ENCODE results near the gene ZNF483. TPM values are rescaled to one million over a fixed set of nuclear protein-coding genes. Genes with fewer than 3 reads are reported as not detected.

Gene ZNF483
- total RNA-seq, 4 donors from 2014 or later = 26.2 to 82.4 (median 36.0) TPM

- Histone ChIP-seq H3K4me3 (replicated peaks in 1 of 3) (no peak overlapping the region), H3K4me1 (peaks cover 0 to 8% of the 10 kb centered on the region in 2 donors), H3K36me3 (no peaks in the 10 kb centered on the region), H3K9me3 (no peaks in the 10 kb centered on the region), H3K27ac (no peak overlapping the region), H3K27me3 (no peaks in the 10 kb centered on the region)
- no peak for TF ChIP-seq POLR2A (IDR thresholded peaks at IDR 0.05)
- TF ChIP-seq CTCF (IDR thresholded peaks at IDR 0.05) = no peak
- 78 to 85% methylated on average over 4 of the region's 4 CpGs for WGBS, 2 donors
- intact Hi-C loops (cut with DNase I) = loop anchor here (10.0 kb wide), 1 partner anchor 92 kb away; no protein-coding TSS in a partner anchor
- no peak for DNase-seq
Measured at GRCh38 chr9:111603041-111603440, 78.1 kb downstream of the ZNF483 start.

GRCh38 chr9:111604054-111604615, 79.2 kb downstream of the ZNF483 start:
- Histone ChIP-seq H3K4me3 (replicated peaks in 1 of 3) (no peak overlapping the region), H3K27me3 (no peaks in the 10 kb centered on the region), H3K27ac (no peak overlapping the region), H3K36me3 (no peaks in the 10 kb centered on the region), H3K9me3 (no peaks in the 10 kb centered on the region), H3K4me1 (peaks cover 0 to 3% of the 10 kb centered on the region in 2 donors)
- TF ChIP-seq CTCF (IDR thresholded peaks at IDR 0.05) = no peak
- no peak for TF ChIP-seq POLR2A (IDR thresholded peaks at IDR 0.05)
- intact Hi-C loops (cut with DNase I) = loop anchor here (10.0 kb wide), 1 partner anchor 91 kb away; no protein-coding TSS in a partner anchor
- no peak for DNase-seq
- WGBS, 2 donors = 75 to 80% methylated on average over 16 of the region's 16 CpGs

- intact Hi-C loops (cut with DNase I) = loop anchor here (10.0 kb wide), 1 partner anchor 90 kb away; no protein-coding TSS in a partner anchor
- no peak overlapping the region for H3K27ac ChIP-seq
- no peak overlapping the region for H3K4me3 ChIP-seq (replicated peaks in 1 of 3)
- H3K36me3 ChIP-seq = no peaks in the 10 kb centered on the region
- TF ChIP-seq CTCF (IDR thresholded peaks at IDR 0.05) (no peak), POLR2A (IDR thresholded peaks at IDR 0.05) (no peak)
- H3K27me3 ChIP-seq = no peaks in the 10 kb centered on the region
- whole genome bisulfite sequencing, 2 donors = 93% methylated on average over 9 of the region's 9 CpGs
- peaks cover under 1% of the 10 kb centered on the region in 2 donors for H3K4me1 ChIP-seq
- DNase-seq = no peak
- H3K9me3 ChIP-seq = no peaks in the 10 kb centered on the region
Measured at GRCh38 chr9:111605041-111605559, 80.1 kb downstream of the ZNF483 start.

- Histone ChIP-seq H3K36me3 (no peaks in the 10 kb centered on the region), H3K9me3 (no peaks in the 10 kb centered on the region), H3K27me3 (no peaks in the 10 kb centered on the region), H3K27ac (peak overlapping the region in 1 of 3 donors; percentile 62), H3K4me1 (peaks cover 0 to 14% of the 10 kb centered on the region in 2 donors), H3K4me3 (replicated peaks in 1 of 3) (no peak overlapping the region)
- intact Hi-C loops (cut with DNase I) = no loop called here
- no peak for DNase-seq
- TF ChIP-seq POLR2A (IDR thresholded peaks at IDR 0.05) = no peak
- no peak for TF ChIP-seq CTCF (IDR thresholded peaks at IDR 0.05)
- 58 to 66% methylated on average over 5 of the region's 5 CpGs for WGBS, 2 donors
Measured at GRCh38 chr9:111610149-111610548, 85.2 kb downstream of the ZNF483 start.

- WGBS, 2 donors = 38 to 42% methylated on average over 7 of the region's 7 CpGs
- Histone ChIP-seq H3K9me3 (no peaks in the 10 kb centered on the region), H3K27me3 (no peaks in the 10 kb centered on the region), H3K36me3 (no peaks in the 10 kb centered on the region), H3K4me1 (peaks cover 0 to 14% of the 10 kb centered on the region in 2 donors), H3K27ac (peak overlapping the region in 2 of 3 donors; percentile 12 to 62), H3K4me3 (replicated peaks in 1 of 3) (no peak overlapping the region)
- peak; percentile 41 to 43 for DNase-seq
- TF ChIP-seq POLR2A (IDR thresholded peaks at IDR 0.05) (peak in 1 of 2 donors; percentile 18), CTCF (IDR thresholded peaks at IDR 0.05) (no peak)
- intact Hi-C loops (cut with DNase I) = no loop called here
Measured at GRCh38 chr9:111610845-111611244, 85.9 kb downstream of the ZNF483 start.
